HepG2 (cell line): ENCODE data around the gene KAT6B.

Experiments used
- ARHGAP35 ChIP-seq: sonication (generic); formaldehyde crosslinking; IDR thresholded peaks from 2 replicates; pipeline ENCODE4 v1.9.0; 2022; ENCODE audit warnings: mild to moderate bottlenecking, inconsistent platforms, moderate library complexity, missing genetic modification reagents, borderline replicate concordance
- ARID3A ChIP-seq: IDR thresholded peaks from 2 replicates; pipeline ENCODE4 v1.6.1; 2012; ENCODE audit warnings: low read depth, low read length, improper control_type of control experiment
- EHMT2 ChIP-seq: fragments of 200-600 bp; sonication (generic); IDR thresholded peaks from 2 replicates; pipeline ENCODE4 v1.7.0; 2017; ENCODE audit warnings: antibody characterized with exemption, low read depth, low read length, borderline replicate concordance
- ELF1 ChIP-seq: sonication (generic); formaldehyde crosslinking; IDR thresholded peaks from 2 replicates; pipeline ENCODE4 v1.4.0; 2020; ENCODE audit warnings: missing genetic modification reagents
- HMG20B ChIP-seq: conservative IDR thresholded peaks from 2 replicates; pipeline ENCODE4 v1.6.1; 2016; ENCODE audit warnings: missing genetic modification reagents, missing compliant biosample characterization
- MAFK ChIP-seq, 2 experiments: IDR thresholded peaks in 1 of 2; conservative IDR thresholded peaks in 1 of 2; 2 replicates each; pipeline ENCODE4 v1.6.1; 2011; ENCODE audit warnings: improper control_type of control experiment in 2 of 2, low read length in 2 of 2
- MAX ChIP-seq: IDR thresholded peaks from 2 replicates; pipeline ENCODE4 v1.6.1; 2012; ENCODE audit warnings: inconsistent platforms
- U2AF1 ChIP-seq: fragments of 200-400 bp; formaldehyde crosslinking; optimal IDR thresholded peaks from 2 replicates; pipeline ENCODE3; 2017; ENCODE audit warnings: mild to moderate bottlenecking, low read depth, low read length
- ZBTB40 ChIP-seq, 2 experiments: fragments of 450-650 bp in 1 of 2; sonication (generic) in 1 of 2; formaldehyde crosslinking in 1 of 2; IDR thresholded peaks; 2 replicates each; pipeline versions ENCODE4 v1.6.1 to v1.8.0; 2016 to 2022; ENCODE audit warnings: antibody characterized with exemption in 1 of 2, mild to moderate bottlenecking in 1 of 2, missing genetic modification reagents in 1 of 2
- ZFP90 ChIP-seq: sonication (generic); formaldehyde crosslinking; IDR thresholded peaks from 2 replicates; pipeline ENCODE4 v1.8.0; 2022; ENCODE audit warnings: missing genetic modification reagents, mild to moderate bottlenecking, inconsistent platforms, borderline replicate concordance
- TF ChIP-seq, protein P1 (sequence below): sonication (generic); formaldehyde crosslinking; IDR thresholded peaks from 2 replicates; pipeline ENCODE4 v1.5.0; 2020; ENCODE audit warnings: mild to moderate bottlenecking, missing genetic modification reagents, moderate library complexity

- TF ChIP-seq EHMT2: no peak
- TF ChIP-seq, protein P1, sequence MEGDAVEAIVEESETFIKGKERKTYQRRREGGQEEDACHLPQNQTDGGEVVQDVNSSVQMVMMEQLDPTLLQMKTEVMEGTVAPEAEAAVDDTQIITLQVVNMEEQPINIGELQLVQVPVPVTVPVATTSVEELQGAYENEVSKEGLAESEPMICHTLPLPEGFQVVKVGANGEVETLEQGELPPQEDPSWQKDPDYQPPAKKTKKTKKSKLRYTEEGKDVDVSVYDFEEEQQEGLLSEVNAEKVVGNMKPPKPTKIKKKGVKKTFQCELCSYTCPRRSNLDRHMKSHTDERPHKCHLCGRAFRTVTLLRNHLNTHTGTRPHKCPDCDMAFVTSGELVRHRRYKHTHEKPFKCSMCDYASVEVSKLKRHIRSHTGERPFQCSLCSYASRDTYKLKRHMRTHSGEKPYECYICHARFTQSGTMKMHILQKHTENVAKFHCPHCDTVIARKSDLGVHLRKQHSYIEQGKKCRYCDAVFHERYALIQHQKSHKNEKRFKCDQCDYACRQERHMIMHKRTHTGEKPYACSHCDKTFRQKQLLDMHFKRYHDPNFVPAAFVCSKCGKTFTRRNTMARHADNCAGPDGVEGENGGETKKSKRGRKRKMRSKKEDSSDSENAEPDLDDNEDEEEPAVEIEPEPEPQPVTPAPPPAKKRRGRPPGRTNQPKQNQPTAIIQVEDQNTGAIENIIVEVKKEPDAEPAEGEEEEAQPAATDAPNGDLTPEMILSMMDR (CRISPR knock-in tag): no peak
- no peak for TF ChIP-seq MAX
- no peak for TF ChIP-seq ARID3A
- TF ChIP-seq ZBTB40 (IDR thresholded peaks at IDR 0.05): no peak
- TF ChIP-seq ZBTB40 (CRISPR knock-in tag; IDR thresholded peaks at IDR 0.05): no peak
- no peak for TF ChIP-seq ZFP90 (CRISPR knock-in tag)
- TF ChIP-seq HMG20B (CRISPR knock-in tag): no peak
- no peak for TF ChIP-seq ARHGAP35 (CRISPR knock-in tag)
- no peak for TF ChIP-seq ELF1 (CRISPR knock-in tag)
- no peak for TF ChIP-seq U2AF1
- no peak for TF ChIP-seq MAFK (conservative IDR thresholded peaks at IDR 0.05 in 1 of 2, IDR thresholded peaks at IDR 0.05 in 1 of 2; ENCODE audit: low read length in 2 of 2)
Observed at GRCh38 chr10:75018686-75019307, 192.4 kb downstream of the KAT6B start.
